ENCODE data around the gene FAM120AOS.

Gene FAM120AOS

GRCh38 chr9:93465855-93466254, 12.5 kb upstream of the FAM120AOS start:
- Histone ChIP-seq H3K9ac (ENCODE audit: low read length) (no peak overlapping the region), H3K36me3 (replicated peaks; ENCODE audit: low read depth, low read length) (no peaks in the 10 kb centered on the region), H3K4me1 (ENCODE audit: low read length) (peaks cover 31% of the 10 kb centered on the region), H2AFZ (ENCODE audit: low read depth, low read length) (no peak overlapping the region), H3K9me3 (ENCODE audit: insufficient read depth, low read length) (no peaks in the 10 kb centered on the region), H3K4me3 (ENCODE audit: low read length) (no peak overlapping the region), H3K4me2 (ENCODE audit: low read length) (no peak overlapping the region), H3K27me3 (ENCODE audit: low read depth, low read length) (no peaks in the 10 kb centered on the region), H4K20me1 (ENCODE audit: insufficient read depth, low read length) (peaks cover 74% of the 10 kb centered on the region), H3K27ac (ENCODE audit: low read length) (no peak overlapping the region), H3K79me2 (ENCODE audit: low read length) (peaks cover 100% of the 10 kb centered on the region)
- no peak for TF ChIP-seq CTCF (IDR thresholded peaks at IDR 0.05; ENCODE audit: low read depth, low read length)
- TF ChIP-seq EZH2phosphoT487 (IDR thresholded peaks at IDR 0.05; ENCODE audit: low read depth) = no peak

GRCh38 chr9:93464876-93465275, 11.5 kb upstream of the FAM120AOS start:
- no peak for TF ChIP-seq CTCF (IDR thresholded peaks at IDR 0.05; ENCODE audit: low read depth, low read length)
- no peak for TF ChIP-seq EZH2phosphoT487 (IDR thresholded peaks at IDR 0.05; ENCODE audit: low read depth)
- Histone ChIP-seq H3K4me2 (ENCODE audit: low read length) (peak overlapping the region; percentile 69), H3K27ac (ENCODE audit: low read length) (peak overlapping the region; percentile 13), H3K4me3 (ENCODE audit: low read length) (peak overlapping the region; percentile 38), H4K20me1 (ENCODE audit: insufficient read depth, low read length) (peaks cover 72% of the 10 kb centered on the region), H2AFZ (ENCODE audit: low read depth, low read length) (no peak overlapping the region), H3K36me3 (replicated peaks; ENCODE audit: low read depth, low read length) (no peaks in the 10 kb centered on the region), H3K79me2 (ENCODE audit: low read length) (peaks cover 100% of the 10 kb centered on the region), H3K9me3 (ENCODE audit: insufficient read depth, low read length) (no peaks in the 10 kb centered on the region), H3K9ac (ENCODE audit: low read length) (no peak overlapping the region), H3K27me3 (ENCODE audit: low read depth, low read length) (no peaks in the 10 kb centered on the region), H3K4me1 (ENCODE audit: low read length) (peaks cover 31% of the 10 kb centered on the region)

- Histone ChIP-seq H3K27me3 (ENCODE audit: low read depth, low read length) (no peaks in the 10 kb centered on the region), H2AFZ (ENCODE audit: low read depth, low read length) (no peak overlapping the region), H3K4me1 (ENCODE audit: low read length) (peaks cover 31% of the 10 kb centered on the region), H3K9ac (ENCODE audit: low read length) (no peak overlapping the region; the same call in 1 of the 2 replicates), H3K4me3 (ENCODE audit: low read length) (peak overlapping the region; percentile 38), H3K79me2 (ENCODE audit: low read length) (peaks cover 100% of the 10 kb centered on the region), H3K9me3 (ENCODE audit: insufficient read depth, low read length) (no peaks in the 10 kb centered on the region), H3K36me3 (replicated peaks; ENCODE audit: low read depth, low read length) (no peaks in the 10 kb centered on the region), H3K27ac (ENCODE audit: low read length) (peak overlapping the region; percentile 13), H3K4me2 (ENCODE audit: low read length) (peak overlapping the region; percentile 69), H4K20me1 (ENCODE audit: insufficient read depth, low read length) (peaks cover 73% of the 10 kb centered on the region)
- TF ChIP-seq EZH2phosphoT487 (IDR thresholded peaks at IDR 0.05; ENCODE audit: low read depth) = no peak
These were observed 11.0 kb upstream of the FAM120AOS start for GRCh38 chr9:93464395-93464794.

DNA sequence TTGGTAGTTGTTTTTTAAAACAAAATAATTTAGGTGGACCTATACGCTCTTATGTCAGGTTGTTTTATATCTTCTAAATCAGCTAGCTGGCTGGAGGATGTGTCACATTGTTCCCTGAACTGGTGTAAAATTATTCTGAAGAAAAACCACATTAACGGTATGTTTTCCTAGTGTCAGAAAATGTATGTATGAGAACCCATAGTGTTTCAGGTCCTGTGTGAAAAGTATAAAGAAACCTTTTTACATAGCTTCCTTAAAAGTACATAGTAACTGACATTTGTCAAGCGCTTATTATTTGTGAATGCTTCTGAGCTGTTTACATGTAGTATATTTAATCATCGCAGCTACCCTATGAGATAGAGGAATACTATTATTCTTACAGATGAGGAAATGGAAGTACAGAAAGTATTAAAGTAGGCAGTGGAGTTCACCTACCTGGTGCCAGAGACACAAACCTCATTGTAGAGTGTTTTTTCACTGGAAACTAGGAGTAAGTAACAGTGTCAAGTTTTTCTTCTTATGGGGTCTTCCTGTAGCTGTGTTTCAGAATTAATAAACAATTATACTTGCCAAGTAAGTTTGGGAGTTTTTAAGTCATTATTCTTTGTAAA, 10.4 kb upstream of the FAM120AOS start:
- peaks cover 73% of the 10 kb centered on the region for H4K20me1 ChIP-seq (ENCODE audit: insufficient read depth, low read length)

More for the DNA sequence above, 10.4 kb upstream of the FAM120AOS start:
- peak overlapping the region; percentile 13 for H3K27ac ChIP-seq (ENCODE audit: low read length)
- no peak overlapping the region; the same call in 1 of the 2 replicates for H3K9ac ChIP-seq (ENCODE audit: low read length)
- H2AFZ ChIP-seq (ENCODE audit: low read depth, low read length) = no peak overlapping the region
- H3K4me1 ChIP-seq (ENCODE audit: low read length) = peaks cover 26% of the 10 kb centered on the region
- H3K36me3 ChIP-seq (replicated peaks; ENCODE audit: low read depth, low read length) = peaks cover 3% of the 10 kb centered on the region
- H3K27me3 ChIP-seq (ENCODE audit: low read depth, low read length) = no peaks in the 10 kb centered on the region
- H3K9me3 ChIP-seq (ENCODE audit: insufficient read depth, low read length) = no peaks in the 10 kb centered on the region
- TF ChIP-seq EZH2phosphoT487 (IDR thresholded peaks at IDR 0.05; ENCODE audit: low read depth) (no peak), CTCF (IDR thresholded peaks at IDR 0.05; ENCODE audit: low read depth, low read length) (no peak)
- peaks cover 100% of the 10 kb centered on the region for H3K79me2 ChIP-seq (ENCODE audit: low read length)
- H3K4me3 ChIP-seq (ENCODE audit: low read length) = peak overlapping the region; percentile 38
- peak overlapping the region; percentile 69 for H3K4me2 ChIP-seq (ENCODE audit: low read length)

All from OCI-LY3 (cell line).